Aorta (tissue), 5 donors: ENCODE measurements around the gene SRPK2. TPM values are rescaled to one million over a fixed set of nuclear protein-coding genes. Genes with fewer than 3 reads are reported as not detected.

Source experiments
- ATAC-seq: fragments of 200-7000 bp; cut with Tn5 transposase; one replicate; pipeline ENCODE4 v1.9.1; 2022; ENCODE audit warnings: moderate library complexity; ENCODE audit not compliant: low FRiP score
- DNase-seq, 2 donors: peaks; one replicate each; pipeline ENCODE4 v3.0.0-alpha.2; 2020
- H3K27ac ChIP-seq, 2 donors: one replicate each; pipeline ENCODE4 v1.5.1; 2013; ENCODE audit warnings: low read length in 2 of 2, mild to moderate bottlenecking in 2 of 2, moderate library complexity in 2 of 2, control low read depth in 1 of 2, inconsistent platforms in 1 of 2, low read depth in 1 of 2
- H3K27me3 ChIP-seq, 2 donors: one replicate each; pipeline ENCODE4 v1.6.1; 2013; ENCODE audit warnings: control low read depth in 1 of 2, low read length in 1 of 2, mild to moderate bottlenecking in 1 of 2, moderate library complexity in 1 of 2; ENCODE audit not compliant: insufficient read depth in 2 of 2, control insufficient read depth in 1 of 2
- H3K36me3 ChIP-seq, 2 donors: one replicate each; pipeline ENCODE4 v1.6.1; 2013; ENCODE audit warnings: control low read depth in 1 of 2, low read length in 1 of 2, mild to moderate bottlenecking in 1 of 2; ENCODE audit not compliant: insufficient read depth in 2 of 2, control insufficient read depth in 1 of 2
- H3K4me1 ChIP-seq, 2 donors: one replicate each; pipeline ENCODE4 v1.6.1; 2013; ENCODE audit warnings: low read length in 2 of 2, control low read depth in 1 of 2, mild to moderate bottlenecking in 1 of 2, moderate library complexity in 1 of 2; ENCODE audit not compliant: insufficient read depth in 2 of 2, control insufficient read depth in 1 of 2
- H3K4me3 ChIP-seq, 2 donors: one replicate each; pipeline ENCODE4 v1.5.1; 2013; ENCODE audit warnings: low read length in 2 of 2, control low read depth in 1 of 2, mild to moderate bottlenecking in 1 of 2
- H3K9me3 ChIP-seq: one replicate; pipeline ENCODE4 v1.6.1; 2013; ENCODE audit warnings: mild to moderate bottlenecking, low read length; ENCODE audit not compliant: control insufficient read depth
- WGBS, 2 donors: extraction: QIAGEN DNeasy Blood & Tissue Kit; methylation state at CpG; one replicate each; pipeline ENCODE4 v1.1.7; 2013; 5-methylcytosine and 5-hydroxymethylcytosine counted together
- intact Hi-C, 2 donors: fragments of 100-400 bp; cut with DNase I; formaldehyde crosslinking; loops; one replicate each; pipeline versions ENCODE4 v1.14.2 to v1.15.0; 2022
- polyA plus RNA-seq, 2 donors: library from polyadenylated mRNA; stranded (reverse); fragments of 200-250 nt; gene quantifications; one replicate each; pipeline ENCODE4 v1.2.3, GENCODE V29; 2013
- total RNA-seq, 2 donors: library from RNA; stranded (reverse); fragmentation: NEBNext Ultra II Directional; extraction: Animal tissue kit (Norgen Biotek cat#: 25700); gene quantifications; one replicate each; pipeline ENCODE4 v1.2.1, GENCODE V29; 2021
- donor health status: healthy with polysubstance abuse.
- donor health status: Bipolar disorder and iron deficiency.
- donor health status: DM: no; HTN: no; CAD: no.
- donor health status: DM: no; HTN: no; CAD: no.
- donor health status: DM: yes; HTN: yes; CAD: no.

Gene SRPK2
- total and polyA plus RNA-seq, 4 donors, result 11.5 to 49.7 (median 28.7) TPM

DNA sequence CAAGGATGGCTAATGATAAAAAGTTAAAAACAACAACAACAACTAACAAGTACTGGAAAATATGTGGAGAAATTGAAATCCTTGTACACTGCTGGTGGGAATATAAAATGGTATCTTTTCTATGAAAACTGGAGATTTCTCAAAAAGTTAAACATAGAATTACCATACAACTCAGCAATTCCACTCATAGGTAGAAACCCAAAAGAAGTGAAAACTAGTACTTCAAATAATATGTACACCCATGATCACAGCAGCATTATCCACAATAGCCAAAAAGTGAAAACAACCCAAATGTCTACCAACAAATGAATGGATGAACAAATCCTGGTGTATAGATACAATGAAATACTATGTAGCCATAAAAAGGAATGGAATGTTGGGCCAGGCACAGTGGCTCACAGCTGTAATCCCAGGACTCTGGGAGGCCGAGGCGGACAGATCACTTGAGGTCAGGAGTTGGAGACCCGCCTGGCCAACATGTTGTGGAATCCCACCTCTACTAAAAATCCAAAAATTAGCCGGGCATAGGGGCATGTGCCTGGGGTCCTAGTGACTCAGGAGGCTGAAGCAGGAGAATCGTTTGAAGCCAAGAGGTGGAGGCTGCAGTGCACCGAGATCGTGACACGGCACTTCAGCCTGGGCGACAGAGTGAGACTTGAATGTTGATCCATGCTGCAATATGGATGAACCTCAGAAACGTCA lies 66.8 kb downstream of the SRPK2 start:
- H3K4me1 ChIP-seq, result no peaks in the 10 kb centered on the region
- DNase-seq (no peak), ATAC-seq (no peak)
- 96 to 97% methylated on average over 10 of the region's 10 CpGs for WGBS, 2 donors
- H3K36me3 ChIP-seq, result no peaks in the 10 kb centered on the region
- no peaks in the 10 kb centered on the region for H3K9me3 ChIP-seq
- no peak overlapping the region for H3K27ac ChIP-seq
- H3K27me3 ChIP-seq, result no peaks in the 10 kb centered on the region
- no peak overlapping the region for H3K4me3 ChIP-seq
- intact Hi-C loops, result no loop called here

GRCh38 chr7:105320896-105321295 lies 67.8 kb downstream of the SRPK2 start:
- 96 to 98% methylated on average over 2 of the region's 2 CpGs for WGBS, 2 donors
- Histone ChIP-seq H3K27ac (no peak overlapping the region), H3K27me3 (no peaks in the 10 kb centered on the region), H3K9me3 (no peaks in the 10 kb centered on the region), H3K36me3 (no peaks in the 10 kb centered on the region), H3K4me1 (no peaks in the 10 kb centered on the region), H3K4me3 (no peak overlapping the region)
- ATAC-seq (no peak), DNase-seq (no peak)
- intact Hi-C loops, result no loop called here

- H3K9me3 ChIP-seq, result no peaks in the 10 kb centered on the region
- intact Hi-C loops, result no loop called here
Observed at GRCh38 chr7:105319578-105319977, 69.1 kb downstream of the SRPK2 start.

DNA sequence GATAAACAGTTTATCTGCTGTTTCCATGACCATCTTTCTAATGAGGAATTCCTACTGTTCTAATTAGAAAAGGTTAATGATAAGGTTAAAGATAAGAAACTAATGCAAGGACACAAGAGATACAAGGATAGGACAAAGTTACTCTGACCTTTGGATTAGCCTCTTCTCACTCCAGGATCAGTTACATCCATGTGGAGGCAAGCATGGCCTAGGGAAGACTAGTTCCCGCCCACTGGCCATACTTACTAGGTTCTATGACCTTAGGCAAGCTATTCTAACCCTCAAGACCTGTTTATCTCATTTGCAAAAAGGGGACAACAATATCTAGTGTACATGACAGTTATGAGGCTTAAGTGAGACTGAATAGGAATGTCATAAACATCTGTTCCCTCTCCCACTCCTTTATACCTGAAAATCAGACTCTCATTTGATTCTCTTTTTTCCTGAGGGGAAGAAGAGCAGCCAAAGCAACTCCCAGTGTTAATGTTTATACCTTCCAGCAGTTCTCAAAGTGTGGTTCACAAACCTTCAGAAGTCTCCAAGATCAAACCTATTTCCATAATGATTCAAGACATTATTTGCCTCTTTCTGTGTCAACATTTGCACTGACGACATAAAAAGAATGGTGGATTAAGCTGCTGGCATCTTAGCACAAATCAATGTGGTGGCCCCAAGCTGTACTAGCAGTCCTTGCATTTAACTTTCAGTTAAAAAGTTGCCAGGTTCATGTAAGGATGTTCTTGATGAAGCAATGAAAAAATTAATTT lies 72.0 kb downstream of the SRPK2 start:
- DNase-seq (no peak), ATAC-seq (no peak)
- 99 to 100% methylated on average over 2 of the region's 2 CpGs for WGBS, 2 donors
- H3K4me1 ChIP-seq, result no peaks in the 10 kb centered on the region
- intact Hi-C loops, result no loop called here
- H3K4me3 ChIP-seq, result no peak overlapping the region
- no peaks in the 10 kb centered on the region for H3K27me3 ChIP-seq
- H3K9me3 ChIP-seq, result no peaks in the 10 kb centered on the region
- no peaks in the 10 kb centered on the region for H3K36me3 ChIP-seq
- no peak overlapping the region for H3K27ac ChIP-seq

More at GRCh38 chr7:105319578-105319977, 69.1 kb downstream of the SRPK2 start:
- H3K4me3 ChIP-seq, result no peak overlapping the region
- no peaks in the 10 kb centered on the region for H3K4me1 ChIP-seq
- no peak overlapping the region for H3K27ac ChIP-seq
- H3K36me3 ChIP-seq, result no peaks in the 10 kb centered on the region
- DNase-seq (no peak), ATAC-seq (no peak)
- H3K27me3 ChIP-seq, result no peaks in the 10 kb centered on the region
- 58 to 60% methylated on average over 10 of the region's 10 CpGs for WGBS, 2 donors

GRCh38 chr7:105315357-105315756 lies 73.4 kb downstream of the SRPK2 start:
- Histone ChIP-seq H3K4me3 (no peak overlapping the region), H3K9me3 (no peaks in the 10 kb centered on the region), H3K36me3 (no peaks in the 10 kb centered on the region), H3K27me3 (no peaks in the 10 kb centered on the region), H3K27ac (no peak overlapping the region), H3K4me1 (no peaks in the 10 kb centered on the region)
- ATAC-seq (no peak), DNase-seq (no peak)
- 47% methylated on average over 2 of the region's 2 CpGs for WGBS, 2 donors
- intact Hi-C loops, result no loop called here

- DNase-seq (no peak), ATAC-seq (no peak)
- intact Hi-C loops, result no loop called here
- no peak overlapping the region for H3K27ac ChIP-seq
- WGBS, 2 donors, result 90% methylated on average over 2 of the region's 2 CpGs
- H3K4me3 ChIP-seq, result no peak overlapping the region
- H3K36me3 ChIP-seq, result no peaks in the 10 kb centered on the region
- H3K9me3 ChIP-seq, result no peaks in the 10 kb centered on the region
- no peaks in the 10 kb centered on the region for H3K27me3 ChIP-seq
- H3K4me1 ChIP-seq, result peaks cover 0 to 2% of the 10 kb centered on the region in 2 donors
Observed at GRCh38 chr7:105309235-105310169, 79.2 kb downstream of the SRPK2 start.

DNA sequence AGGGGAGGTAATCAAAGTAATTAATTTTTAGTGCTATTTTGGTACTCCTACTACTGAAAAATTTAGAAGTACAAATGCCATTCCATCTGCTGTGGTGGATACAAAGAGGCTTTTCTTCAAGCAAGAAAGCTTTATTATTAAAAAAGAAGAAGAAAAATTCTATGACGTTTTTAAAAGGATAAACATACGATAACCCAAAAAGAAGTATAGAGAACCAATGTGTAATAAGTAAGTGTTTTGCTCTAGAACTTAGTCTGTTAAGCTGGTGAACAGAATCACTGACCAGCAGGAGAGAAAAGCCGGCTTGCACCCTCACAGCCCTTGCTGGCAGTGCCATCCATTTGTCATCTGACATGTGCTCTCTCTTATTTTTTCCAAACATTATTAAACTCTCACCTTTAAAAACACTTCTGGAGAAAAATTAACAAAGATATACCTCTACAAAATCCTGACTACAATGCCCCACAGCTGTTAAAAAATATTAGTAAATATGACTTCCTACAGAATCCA lies 81.5 kb downstream of the SRPK2 start:
- no peak for ATAC-seq
- Histone ChIP-seq H3K4me1 (peaks cover 2 to 4% of the 10 kb centered on the region in 2 donors), H3K27ac (no peak overlapping the region), H3K9me3 (no peaks in the 10 kb centered on the region), H3K36me3 (no peaks in the 10 kb centered on the region), H3K4me3 (no peak overlapping the region), H3K27me3 (no peaks in the 10 kb centered on the region)
- WGBS, 2 donors, result 70 to 72% methylated on average over 3 of the region's 3 CpGs
- intact Hi-C loops, result no loop called here
- DNase-seq, result no peak

- intact Hi-C loops, result no loop called here
- Histone ChIP-seq H3K9me3 (no peaks in the 10 kb centered on the region), H3K27ac (no peak overlapping the region), H3K4me3 (no peak overlapping the region), H3K36me3 (no peaks in the 10 kb centered on the region), H3K4me1 (peaks cover 2 to 4% of the 10 kb centered on the region in 2 donors), H3K27me3 (no peaks in the 10 kb centered on the region)
- ATAC-seq (no peak), DNase-seq (no peak)
- 68 to 70% methylated on average over 4 of the region's 4 CpGs for WGBS, 2 donors
Observed at GRCh38 chr7:105306298-105306748, 82.4 kb downstream of the SRPK2 start.
